Uterus (tissue), 4 donors: ENCODE data around the gene C2orf49. TPM values are rescaled to one million over a fixed set of nuclear protein-coding genes. Genes with fewer than 3 reads are reported as not detected.

Experiments
- DNase-seq, 2 donors: peaks; one replicate each; pipeline ENCODE4 v3.0.0-alpha.2; 2019 to 2020
- H3K27ac ChIP-seq, 2 donors: fragments of 200-600 bp; sonication (generic); 1 replicate in 1 of 2; 2 replicates in 1 of 2; pipeline ENCODE4 v1.5.1; 2016 to 2018
- H3K27me3 ChIP-seq, 2 donors: fragments of 200-600 bp; sonication (generic); one replicate each; pipeline ENCODE4 v1.5.1; 2018 to 2019; ENCODE audit warnings: control low read depth in 1 of 2
- H3K36me3 ChIP-seq, 2 donors: fragments of 200-600 bp; sonication (generic); one replicate each; pipeline ENCODE4 v1.5.1; 2019; ENCODE audit warnings: control low read depth in 1 of 2
- H3K4me1 ChIP-seq, 2 donors: fragments of 200-600 bp; sonication (generic); one replicate each; pipeline ENCODE4 v1.5.1; 2018 to 2019; ENCODE audit warnings: control low read depth in 1 of 2
- H3K4me3 ChIP-seq, 2 donors: fragments of 200-600 bp; sonication (generic); 1 replicate in 1 of 2; 2 replicates in 1 of 2; pipeline ENCODE4 v1.5.1; 2018 to 2019; ENCODE audit warnings: mild to moderate bottlenecking in 1 of 2
- H3K9me3 ChIP-seq, 2 donors: fragments of 200-600 bp; sonication (generic); one replicate each; pipeline ENCODE4 v1.5.1; 2019; ENCODE audit warnings: control low read depth in 1 of 2
- POLR2A ChIP-seq, 2 donors: fragments of 450-650 bp; IDR thresholded peaks; one replicate each; pipeline ENCODE4 v1.6.1; 2016; ENCODE audit warnings: antibody characterized with exemption in 2 of 2, mild to moderate bottlenecking in 1 of 2, moderate library complexity in 1 of 2
- intact Hi-C: fragments of 100-400 bp; cut with DNase I; formaldehyde crosslinking; loops from one replicate; pipeline ENCODE4 v1.15.1; 2023; ENCODE audit warnings: low total_unique reads
- total RNA-seq, 4 donors: library from RNA; depleted of rRNA in 3 of 4; stranded (reverse); fragments of >200 nt in 3 of 4; gene quantifications; one replicate each; pipeline versions ENCODE4 v1.1.0 to v1.2.4, GENCODE V29; 2014 to 2023
- TF ChIP-seq, protein P1 (sequence below), 4 experiments: fragments of 200-600 bp in 2 of 4; fragments of 450-650 bp in 2 of 4; sonication (generic) in 2 of 4; IDR thresholded peaks; one replicate each; pipeline ENCODE4 v1.5.1; 2016 to 2019; ENCODE audit warnings: antibody characterized with exemption in 4 of 4, mild to moderate bottlenecking in 2 of 4, moderate library complexity in 1 of 4
- donor health status: DM: yes; HTN: yes; CAD: no.

C2orf49 gene
- total RNA-seq, 4 donors from 2014 or later, result 10.2 to 62.6 (median 22.8) TPM

- TF ChIP-seq, protein P1, sequence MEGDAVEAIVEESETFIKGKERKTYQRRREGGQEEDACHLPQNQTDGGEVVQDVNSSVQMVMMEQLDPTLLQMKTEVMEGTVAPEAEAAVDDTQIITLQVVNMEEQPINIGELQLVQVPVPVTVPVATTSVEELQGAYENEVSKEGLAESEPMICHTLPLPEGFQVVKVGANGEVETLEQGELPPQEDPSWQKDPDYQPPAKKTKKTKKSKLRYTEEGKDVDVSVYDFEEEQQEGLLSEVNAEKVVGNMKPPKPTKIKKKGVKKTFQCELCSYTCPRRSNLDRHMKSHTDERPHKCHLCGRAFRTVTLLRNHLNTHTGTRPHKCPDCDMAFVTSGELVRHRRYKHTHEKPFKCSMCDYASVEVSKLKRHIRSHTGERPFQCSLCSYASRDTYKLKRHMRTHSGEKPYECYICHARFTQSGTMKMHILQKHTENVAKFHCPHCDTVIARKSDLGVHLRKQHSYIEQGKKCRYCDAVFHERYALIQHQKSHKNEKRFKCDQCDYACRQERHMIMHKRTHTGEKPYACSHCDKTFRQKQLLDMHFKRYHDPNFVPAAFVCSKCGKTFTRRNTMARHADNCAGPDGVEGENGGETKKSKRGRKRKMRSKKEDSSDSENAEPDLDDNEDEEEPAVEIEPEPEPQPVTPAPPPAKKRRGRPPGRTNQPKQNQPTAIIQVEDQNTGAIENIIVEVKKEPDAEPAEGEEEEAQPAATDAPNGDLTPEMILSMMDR (IDR thresholded peaks at IDR 0.05), result no peak
- TF ChIP-seq POLR2A (IDR thresholded peaks at IDR 0.05), result no peak
- DNase-seq, result no peak
- no peaks in the 10 kb centered on the region for H3K9me3 ChIP-seq
- peak overlapping the region in 1 of 2 donors; percentile 22 for H3K27ac ChIP-seq
- no peaks in the 10 kb centered on the region for H3K27me3 ChIP-seq
- no peaks in the 10 kb centered on the region for H3K4me1 ChIP-seq
- no peaks in the 10 kb centered on the region for H3K36me3 ChIP-seq
- intact Hi-C loops, result no loop called here
- H3K4me3 ChIP-seq, result no peak overlapping the region
Measured at GRCh38 chr2:105391763-105392662, 54.7 kb downstream of the C2orf49 start.

GRCh38 chr2:105393373-105394055 lies 56.2 kb downstream of the C2orf49 start:
- intact Hi-C loops, result no loop called here
- no peak for TF ChIP-seq POLR2A (IDR thresholded peaks at IDR 0.05)
- TF ChIP-seq, protein P1 (IDR thresholded peaks at IDR 0.05), result no peak
- Histone ChIP-seq H3K36me3 (no peaks in the 10 kb centered on the region), H3K9me3 (no peaks in the 10 kb centered on the region), H3K27ac (no peak overlapping the region), H3K27me3 (no peaks in the 10 kb centered on the region), H3K4me1 (no peaks in the 10 kb centered on the region), H3K4me3 (peak overlapping the region in 1 of 2 donors; percentile 67)
- no peak for DNase-seq

GRCh38 chr2:105394951-105395611 lies 57.7 kb downstream of the C2orf49 start:
- TF ChIP-seq, protein P1 (IDR thresholded peaks at IDR 0.05), result no peak
- no peak for TF ChIP-seq POLR2A (IDR thresholded peaks at IDR 0.05)
- no peaks in the 10 kb centered on the region for H3K36me3 ChIP-seq
- intact Hi-C loops, result no loop called here
- peak overlapping the region in 1 of 2 donors; percentile 67 for H3K4me3 ChIP-seq
- H3K9me3 ChIP-seq, result no peaks in the 10 kb centered on the region
- H3K27ac ChIP-seq, result peak overlapping the region in 1 of 2 donors; percentile 13
- no peaks in the 10 kb centered on the region for H3K27me3 ChIP-seq
- H3K4me1 ChIP-seq, result no peaks in the 10 kb centered on the region
- DNase-seq, result no peak

GRCh38 chr2:105395691-105396090 lies 58.4 kb downstream of the C2orf49 start:
- no peaks in the 10 kb centered on the region for H3K27me3 ChIP-seq
- no peaks in the 10 kb centered on the region for H3K9me3 ChIP-seq
- intact Hi-C loops, result no loop called here
- peak overlapping the region in 1 of 2 donors; percentile 13 for H3K27ac ChIP-seq
- DNase-seq, result no peak
- peak overlapping the region in 1 of 2 donors; percentile 67 for H3K4me3 ChIP-seq
- TF ChIP-seq, protein P1 (IDR thresholded peaks at IDR 0.05), result no peak
- TF ChIP-seq POLR2A (IDR thresholded peaks at IDR 0.05), result no peak
- H3K4me1 ChIP-seq, result no peaks in the 10 kb centered on the region
- no peaks in the 10 kb centered on the region for H3K36me3 ChIP-seq
